NK-92 (cell line): ENCODE results near the gene MMP14.
"Not testable (repeated sequence)": the region's sequence is repeated elsewhere in the genome, so short reads cannot be mapped to it uniquely, and the experiment has no call there.

Source experiments
- DNase-seq: peaks from one replicate; lab custom pipeline; 2025; ENCODE audit not compliant: unreplicated experiment; lab: John Stamatoyannopoulos, UW

The MMP14 gene

DNA sequence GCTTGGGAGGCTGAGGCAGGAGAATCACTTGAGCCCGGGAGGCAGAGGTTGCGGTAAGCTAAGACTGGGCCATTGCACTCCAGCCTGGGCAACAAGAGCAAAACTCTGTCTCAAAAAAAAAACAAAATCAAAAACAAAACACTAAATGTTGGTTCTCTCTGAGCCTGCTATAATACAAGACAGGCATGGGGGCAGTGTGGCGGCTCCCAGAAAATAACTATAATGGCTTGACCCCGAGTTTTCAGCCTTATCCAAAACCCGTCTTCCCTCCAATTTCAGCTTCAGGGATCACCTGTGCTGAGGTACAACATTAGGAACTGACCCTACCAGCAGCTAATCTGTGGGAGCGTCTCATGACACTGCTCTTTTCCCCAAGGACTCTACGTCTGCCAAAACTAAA is 22.0 kb upstream of the MMP14 start:
- no peak for DNase-seq

DNA sequence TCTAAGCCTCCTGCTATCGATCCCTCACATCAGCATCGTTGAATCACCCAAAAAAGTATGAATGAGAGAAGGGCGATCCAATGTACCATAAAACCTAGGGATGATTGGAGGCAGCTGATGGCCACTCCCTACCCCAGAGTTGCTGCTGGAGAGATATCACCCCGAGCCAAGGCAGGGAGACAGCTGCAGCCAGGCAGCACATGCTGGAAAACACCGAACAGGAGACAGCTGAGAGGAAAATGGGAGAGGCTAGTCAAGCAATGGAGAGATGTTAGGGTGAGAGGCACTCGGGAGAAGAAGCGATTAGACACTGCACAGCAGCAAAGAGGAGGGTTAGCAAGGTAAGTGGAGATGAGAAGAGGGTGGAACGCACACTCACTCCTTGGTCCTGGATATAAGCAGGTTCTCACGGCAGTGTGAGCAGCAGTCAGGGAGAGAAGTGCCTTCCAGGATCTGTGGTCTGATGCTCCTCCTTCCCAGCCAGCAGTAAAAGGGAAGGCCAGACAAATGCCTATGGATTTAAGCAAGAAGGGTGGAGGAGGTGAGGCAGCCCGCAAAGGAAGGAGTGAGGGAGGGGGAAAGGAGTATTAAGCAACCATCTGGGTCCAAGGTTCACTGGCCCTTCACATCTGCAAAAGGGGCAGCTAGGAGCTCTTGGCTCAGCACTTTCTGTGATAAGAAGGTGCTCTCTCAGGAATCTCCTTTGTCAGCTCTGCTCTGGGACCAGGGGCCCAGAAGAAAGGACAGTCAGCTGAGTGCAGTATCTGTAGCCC is 21.3 kb upstream of the MMP14 start, which contains the start of gene SLC7A7:
SLC7A7 (minus strand) TSS at position 495 of the 773 bp plus-strand sequence. CDS start 2,037 bp downstream, outside the sequence.
- no peak for DNase-seq

DNA sequence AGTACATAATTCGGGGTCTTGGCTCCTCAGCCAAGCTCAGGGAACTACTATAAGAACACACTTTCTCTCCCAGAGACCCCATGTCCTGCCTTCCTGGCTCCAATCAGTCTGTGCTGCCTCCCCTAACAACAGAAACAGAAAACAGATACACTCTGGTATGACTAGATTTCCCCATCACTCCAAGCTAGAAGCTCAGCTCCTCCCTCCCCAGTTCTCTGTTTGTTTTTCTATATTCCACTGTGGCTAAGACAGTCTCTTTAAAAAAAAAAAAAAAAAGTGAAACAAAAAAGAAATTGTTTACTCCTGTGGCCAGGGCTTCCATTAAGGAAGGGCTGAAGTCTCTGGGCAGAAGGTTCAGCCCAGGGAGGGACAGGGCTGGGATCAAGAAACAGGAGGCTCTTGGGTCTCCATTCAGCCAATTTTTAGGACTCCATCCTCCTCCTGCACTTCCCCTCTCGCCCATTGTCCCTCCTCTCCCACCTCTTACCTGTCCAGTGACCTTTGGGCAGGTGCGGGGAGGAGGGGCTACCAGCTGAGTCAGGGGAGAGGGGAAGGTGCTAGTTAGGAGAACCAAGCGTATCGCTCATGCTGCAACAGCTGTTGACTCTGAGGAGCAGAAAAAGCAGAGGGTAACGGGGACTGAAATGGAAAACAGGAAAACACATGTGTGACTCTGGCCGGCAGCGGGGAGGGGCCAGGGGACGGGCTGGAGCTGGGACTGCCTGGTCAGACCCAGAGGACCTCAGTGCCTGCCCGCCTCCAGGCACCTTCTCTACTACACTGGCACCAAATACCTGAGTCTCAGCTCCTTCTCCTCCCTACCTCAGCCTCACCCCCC is 17.0 kb upstream of the MMP14 start:
- no peak for DNase-seq

DNA sequence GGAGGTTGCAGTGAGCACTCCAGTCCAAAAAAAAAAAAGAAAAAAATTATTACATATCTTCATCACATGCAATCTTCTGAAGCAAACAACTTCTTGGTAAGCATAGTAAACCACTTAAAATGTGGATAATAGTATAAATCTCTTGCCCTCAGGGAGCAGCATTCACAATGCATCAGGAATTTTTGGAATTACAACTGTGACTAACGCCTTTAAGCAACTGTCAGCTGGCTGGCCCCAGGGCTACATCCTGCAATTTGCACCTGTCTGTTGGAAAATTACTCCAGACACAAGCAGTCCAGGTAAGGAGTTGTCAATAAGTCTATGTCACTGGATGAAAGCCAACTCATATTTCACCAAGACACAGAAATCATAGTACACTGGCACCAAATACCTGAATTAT is 15.7 kb upstream of the MMP14 start:
- no peak for DNase-seq

DNA sequence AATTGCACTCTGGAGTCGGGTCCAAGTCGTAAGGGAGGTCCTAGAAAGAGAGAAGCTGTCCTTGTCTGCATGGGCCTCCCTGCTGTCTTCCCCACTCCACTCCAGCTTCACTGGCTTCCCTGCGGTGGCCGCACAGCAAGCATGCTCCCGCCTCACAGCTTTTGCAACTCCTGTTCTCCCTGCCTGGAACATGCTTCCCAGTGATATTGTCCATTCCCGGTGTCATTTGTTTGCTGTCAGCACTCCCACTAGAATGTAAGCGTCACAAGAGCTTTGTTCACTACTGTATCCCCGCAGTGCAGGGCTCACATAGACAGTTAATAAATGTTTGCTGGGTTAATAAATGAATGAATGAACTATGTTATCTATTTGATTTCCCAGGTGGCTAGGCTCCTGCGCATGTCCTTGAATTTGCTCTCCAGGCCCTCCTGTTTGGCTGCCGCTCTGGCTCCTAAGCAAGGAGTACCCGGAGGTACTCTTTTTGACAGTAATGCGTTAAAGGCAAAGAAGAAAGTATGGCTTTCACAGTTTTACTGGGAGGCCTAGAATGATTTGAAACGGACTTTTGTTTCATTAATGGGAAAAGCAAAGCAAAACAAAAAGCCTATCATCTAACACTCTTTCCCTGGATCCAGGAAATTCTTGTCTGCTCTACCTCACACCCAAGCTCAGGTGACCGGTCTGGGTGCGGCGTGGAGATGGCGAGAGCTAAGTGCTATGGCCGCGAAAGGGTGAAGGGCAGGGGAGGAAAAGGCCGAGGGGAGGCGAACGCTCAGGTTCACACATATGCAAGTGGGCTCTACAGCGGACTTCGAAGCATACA is 15.0 kb upstream of the MMP14 start:
- DNase-seq, result no peak

DNA sequence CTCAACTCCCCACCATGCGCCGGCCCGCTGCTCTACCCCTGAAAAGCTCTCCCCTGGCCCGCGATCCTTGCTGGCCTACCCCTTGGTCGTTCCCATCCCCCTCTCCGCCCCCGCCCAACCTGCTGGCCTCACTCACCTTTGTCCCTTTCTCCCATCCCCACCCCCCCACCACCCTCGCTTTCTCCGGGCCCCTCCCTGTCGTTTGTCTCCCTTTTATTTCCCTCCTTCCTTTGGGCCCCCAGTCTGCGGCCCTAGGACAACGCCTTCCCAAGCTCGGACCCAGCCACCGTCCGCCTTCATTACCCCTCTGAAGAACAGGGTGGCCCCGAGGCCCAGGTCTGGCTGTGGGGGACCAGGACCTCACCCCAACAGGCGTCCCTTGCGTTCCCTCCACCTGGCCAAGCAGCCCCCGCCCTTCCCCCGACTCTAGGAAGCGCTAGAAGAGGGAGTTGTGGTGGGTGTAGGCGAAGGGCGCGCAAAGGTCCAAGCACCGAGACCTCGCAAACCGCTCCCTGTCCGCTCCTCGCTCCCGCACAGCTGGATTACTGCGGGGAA is 14.3 kb upstream of the MMP14 start:
- no peak for DNase-seq

DNA sequence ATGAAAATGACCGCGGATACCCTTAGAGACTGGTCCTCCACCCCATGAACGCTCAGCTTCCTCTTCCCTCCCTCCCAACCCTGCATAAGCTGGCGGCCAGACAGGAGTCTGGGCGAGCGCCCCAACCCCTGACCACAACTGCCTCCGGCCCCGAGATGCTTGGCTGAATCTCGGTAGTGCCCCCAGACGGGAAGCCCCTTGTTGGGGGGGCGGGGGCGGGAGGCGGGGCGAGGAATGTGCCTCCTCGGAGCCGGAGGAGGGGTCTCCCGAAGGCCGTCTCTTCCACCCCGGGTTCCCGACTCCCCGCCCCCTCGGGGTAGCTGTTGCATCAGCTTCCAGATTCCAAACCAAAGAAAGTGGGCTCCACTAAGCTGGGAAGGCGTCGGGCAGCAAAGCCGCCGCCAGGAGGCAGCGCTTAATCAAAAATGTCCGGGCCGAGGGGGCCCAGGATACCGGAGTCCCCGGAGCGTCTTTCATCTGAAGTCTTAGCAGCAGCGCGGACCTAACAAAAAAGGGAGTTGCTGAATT is 13.8 kb upstream of the MMP14 start:
- no peak for DNase-seq

DNA sequence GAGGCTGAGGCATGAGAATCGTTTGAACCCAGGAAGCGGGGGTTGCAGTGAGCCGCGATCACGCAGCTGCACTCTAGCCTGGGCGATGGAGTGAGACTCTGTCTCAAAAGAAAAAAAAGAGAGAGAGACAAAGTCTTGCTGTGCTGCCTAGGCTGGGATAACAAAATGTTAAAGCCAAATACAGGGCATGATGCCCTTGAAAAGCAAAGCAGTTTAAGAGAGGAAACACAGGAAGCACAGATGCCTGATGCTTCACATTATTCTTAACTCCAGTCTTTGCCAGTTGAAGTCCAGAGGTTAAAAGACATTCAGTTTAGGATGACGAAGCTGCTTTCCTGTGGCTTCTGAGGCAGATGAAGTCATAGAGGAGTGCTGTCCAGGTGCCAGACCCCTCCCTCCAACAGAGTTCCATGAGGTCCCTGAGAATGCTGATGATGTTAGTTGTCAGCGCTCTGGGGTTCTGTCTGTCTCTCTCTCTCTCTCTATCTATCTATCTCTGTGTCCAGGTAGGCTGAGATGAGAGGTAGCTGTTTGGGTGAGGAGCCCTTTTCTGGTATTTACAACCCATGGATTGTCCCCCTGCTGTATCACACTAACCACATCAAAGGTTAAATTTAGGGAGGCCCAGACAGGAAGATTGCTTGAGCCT is 11.6 kb upstream of the MMP14 start:
- DNase-seq, result no peak

DNA sequence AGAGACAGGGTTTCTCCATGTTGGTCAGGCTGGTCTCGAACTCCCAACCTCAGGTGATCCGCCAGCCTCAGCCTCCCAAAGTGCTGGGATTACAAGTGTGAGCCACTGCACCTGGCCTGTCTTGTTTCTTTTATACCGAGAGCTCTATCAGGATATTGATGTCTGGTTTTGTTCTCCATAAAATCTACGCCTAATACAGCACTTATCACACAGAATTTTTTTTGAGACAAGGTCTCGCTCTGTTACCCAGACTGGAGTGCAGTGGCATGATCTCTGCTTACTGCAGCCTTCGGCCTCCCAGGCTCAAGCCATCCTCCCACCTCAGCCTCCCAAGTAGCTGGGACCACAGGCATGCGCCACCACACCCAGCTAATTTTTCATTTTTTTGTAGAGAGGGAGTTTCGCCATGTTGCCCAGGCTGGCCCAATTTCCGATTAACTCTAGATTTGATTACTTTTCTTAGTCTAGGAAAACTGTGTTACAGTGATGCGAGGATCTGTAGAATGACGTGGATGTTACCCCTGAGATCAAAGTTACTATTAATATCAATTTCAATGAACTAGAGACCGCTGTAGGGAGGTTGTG is 7.2 kb upstream of the MMP14 start:
- DNase-seq, result not testable (repeated sequence)

DNA sequence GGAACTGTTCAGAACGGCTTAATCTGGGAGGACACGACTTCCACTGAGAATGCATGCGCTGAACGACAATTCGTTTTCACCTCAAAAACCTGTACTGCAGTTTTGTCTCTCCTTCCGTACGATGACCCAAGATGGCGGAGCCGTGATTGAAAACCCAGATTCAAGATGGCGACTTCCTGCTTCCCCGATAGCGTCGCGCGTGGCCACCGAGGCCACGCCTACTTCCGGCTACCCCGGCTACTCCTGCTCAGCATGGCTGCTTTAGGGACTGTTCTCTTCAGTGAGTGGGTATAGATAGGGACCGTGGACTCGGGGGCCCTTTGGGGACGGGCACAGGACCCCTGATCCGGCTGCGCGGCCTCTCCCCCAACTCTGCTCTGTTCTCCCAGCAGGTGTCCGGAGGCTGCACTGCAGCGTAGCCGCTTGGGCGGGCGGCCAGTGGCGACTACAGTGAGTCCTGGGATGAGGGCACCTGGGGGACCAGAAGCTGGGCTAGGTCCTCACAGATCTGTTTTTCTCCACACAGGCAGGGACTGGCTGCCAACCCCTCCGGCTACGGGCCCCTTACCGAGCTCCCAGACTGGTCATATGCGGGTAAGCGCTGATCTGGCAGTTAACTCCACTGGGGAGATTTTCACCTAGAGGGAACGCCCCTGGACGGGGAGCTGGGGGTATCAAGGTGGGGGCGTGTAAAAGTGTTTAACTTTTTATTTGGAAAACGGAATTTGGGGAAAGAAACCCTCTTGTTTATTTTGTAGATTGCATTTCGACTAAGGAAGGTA is 6.5 kb upstream of the MMP14 start, which contains the start of gene MRPL52:
MRPL52 (plus strand) TSS at position 227 of the 782 bp plus-strand sequence; CDS start at position 253, 26 bp downstream.
- peak; percentile 28 for DNase-seq

DNA sequence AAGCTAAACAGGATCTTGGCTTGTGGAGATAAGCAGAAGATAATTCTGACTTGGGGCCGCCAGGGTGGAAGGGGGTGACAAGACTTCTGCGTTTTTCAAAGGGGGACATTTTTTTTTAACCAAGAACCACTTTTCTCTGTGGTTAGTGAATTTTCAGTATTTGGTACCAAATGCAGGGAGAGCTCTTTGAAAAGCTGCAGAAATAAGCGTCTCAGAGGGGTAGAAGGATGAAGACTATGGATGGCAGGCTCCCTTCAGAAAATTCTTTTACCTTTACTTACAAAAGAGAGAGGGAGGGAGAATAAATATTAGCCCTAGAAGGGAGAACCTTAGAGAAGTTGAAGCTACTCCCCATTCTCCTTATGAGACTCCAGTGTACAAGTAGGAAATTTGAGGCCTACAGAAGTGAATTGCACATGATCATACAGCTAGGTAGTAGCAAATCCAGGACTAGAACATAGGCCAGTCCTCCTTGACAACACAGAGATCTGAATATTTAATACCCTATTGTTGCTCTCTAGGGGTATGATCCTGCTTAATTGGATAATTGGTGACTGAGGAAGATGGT is 5.9 kb upstream of the MMP14 start:
- no peak for DNase-seq

DNA sequence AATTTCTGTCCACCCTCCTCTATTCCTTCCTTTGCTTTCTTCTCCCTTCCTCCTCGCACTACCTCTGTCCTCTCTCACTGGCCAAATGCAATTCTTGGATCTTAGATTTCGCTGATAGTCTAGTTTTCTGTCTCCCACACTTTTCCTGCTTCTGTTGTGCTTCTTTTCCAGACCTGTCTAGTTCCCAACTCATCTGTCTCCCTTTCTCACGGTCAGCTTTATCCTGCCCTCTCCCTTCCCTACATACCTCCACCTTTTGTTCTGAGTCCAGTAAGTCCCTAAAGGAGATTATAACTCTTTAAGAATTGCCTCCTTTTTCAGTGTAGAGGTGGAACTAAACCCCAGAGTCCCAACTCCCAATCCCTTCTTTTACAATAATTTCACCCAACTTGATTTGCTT is 880 bp upstream of the MMP14 start:
- DNase-seq, result no peak

DNA sequence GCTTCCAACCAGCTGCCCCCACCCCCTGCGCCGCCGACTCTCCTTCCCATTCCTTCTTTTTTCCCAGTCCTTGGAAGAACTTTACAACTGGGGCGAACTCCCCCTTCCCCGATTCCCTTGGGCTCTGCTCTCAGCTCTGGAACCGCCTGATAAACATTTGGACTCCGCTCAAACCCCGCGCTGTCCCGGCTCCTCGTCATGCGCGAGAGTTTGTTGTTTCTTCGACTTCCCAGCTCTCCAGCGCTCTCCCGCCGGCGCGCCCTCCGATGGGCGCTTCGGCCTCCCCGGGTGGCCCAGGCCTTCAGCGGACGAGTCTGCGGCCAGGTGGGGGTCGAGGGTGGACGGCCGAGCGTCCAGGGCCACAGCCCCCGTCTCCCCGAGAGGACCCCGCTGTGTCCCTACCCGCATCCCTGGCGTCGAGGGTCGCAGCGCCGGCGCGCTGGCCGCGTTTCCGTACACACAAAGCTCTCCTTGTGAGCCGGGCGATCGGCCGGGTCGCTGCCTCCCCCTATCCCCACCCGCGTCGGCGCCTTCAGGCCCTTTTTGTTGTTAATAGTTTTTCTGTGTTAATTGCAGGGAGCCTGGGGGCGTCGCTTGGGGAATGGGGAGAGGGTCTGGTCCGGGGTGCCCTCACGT is 847 bp downstream of the MMP14 start:
- no peak for DNase-seq

DNA sequence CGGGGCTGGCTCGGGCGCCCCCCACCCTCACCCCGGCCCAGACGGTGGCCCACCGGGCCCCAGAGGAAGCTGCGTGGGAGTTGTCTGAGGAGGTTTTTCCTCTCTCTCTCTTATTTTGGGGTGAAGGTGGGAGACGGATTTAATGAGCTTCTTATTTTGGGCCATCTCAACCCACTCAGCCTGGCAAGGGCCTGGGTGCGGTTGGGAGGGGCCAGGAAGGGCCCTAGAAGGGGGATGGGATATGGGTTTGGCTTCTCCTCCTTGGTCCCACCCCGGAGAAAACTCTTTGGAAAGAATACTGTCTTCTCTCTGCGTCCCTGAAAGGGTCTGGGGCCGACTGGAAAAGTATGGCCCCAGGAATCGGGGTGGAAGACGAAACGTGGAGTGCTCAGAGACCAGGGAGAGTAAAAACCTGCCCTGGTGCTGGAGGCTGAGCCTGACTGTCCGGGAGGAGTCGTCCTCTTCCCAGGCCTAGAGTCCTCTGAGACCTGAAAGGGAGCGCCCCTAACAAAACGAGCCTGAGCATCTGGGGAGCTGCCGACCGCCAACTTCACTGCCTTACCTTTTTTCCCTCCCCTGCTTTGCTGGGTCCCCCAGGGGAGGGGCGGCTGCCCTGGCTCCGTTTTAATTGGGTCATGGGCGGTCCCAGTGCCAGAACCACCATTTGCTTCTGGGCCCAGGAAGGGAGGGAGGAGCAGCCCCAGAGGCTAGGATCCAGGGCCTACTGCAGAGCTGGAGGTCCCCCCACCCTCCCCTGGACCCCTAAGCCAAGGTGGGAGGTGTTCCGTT is 1.6 kb downstream of the MMP14 start:
- DNase-seq, result no peak

DNA sequence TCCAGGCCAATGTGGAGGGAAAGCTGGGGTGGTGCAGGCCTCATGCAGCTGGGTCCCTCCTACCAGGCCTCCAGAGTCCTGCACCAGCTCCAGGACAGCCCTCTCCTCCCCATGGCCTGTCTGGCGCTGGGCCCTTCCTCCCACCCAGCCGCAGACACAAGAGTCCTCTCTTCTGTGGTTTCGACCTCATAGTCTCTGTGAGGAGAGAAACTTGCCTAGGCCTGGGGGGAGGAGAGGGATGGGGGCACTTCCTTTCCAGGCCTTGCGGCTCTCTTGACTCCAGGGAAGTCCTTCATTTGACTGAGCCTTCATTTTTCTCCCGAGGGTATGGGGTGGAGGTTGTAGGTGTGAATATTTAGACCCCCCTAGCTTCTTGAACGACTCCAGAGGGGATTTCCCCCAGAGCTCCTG is 2.3 kb downstream of the MMP14 start:
- no peak for DNase-seq

DNA sequence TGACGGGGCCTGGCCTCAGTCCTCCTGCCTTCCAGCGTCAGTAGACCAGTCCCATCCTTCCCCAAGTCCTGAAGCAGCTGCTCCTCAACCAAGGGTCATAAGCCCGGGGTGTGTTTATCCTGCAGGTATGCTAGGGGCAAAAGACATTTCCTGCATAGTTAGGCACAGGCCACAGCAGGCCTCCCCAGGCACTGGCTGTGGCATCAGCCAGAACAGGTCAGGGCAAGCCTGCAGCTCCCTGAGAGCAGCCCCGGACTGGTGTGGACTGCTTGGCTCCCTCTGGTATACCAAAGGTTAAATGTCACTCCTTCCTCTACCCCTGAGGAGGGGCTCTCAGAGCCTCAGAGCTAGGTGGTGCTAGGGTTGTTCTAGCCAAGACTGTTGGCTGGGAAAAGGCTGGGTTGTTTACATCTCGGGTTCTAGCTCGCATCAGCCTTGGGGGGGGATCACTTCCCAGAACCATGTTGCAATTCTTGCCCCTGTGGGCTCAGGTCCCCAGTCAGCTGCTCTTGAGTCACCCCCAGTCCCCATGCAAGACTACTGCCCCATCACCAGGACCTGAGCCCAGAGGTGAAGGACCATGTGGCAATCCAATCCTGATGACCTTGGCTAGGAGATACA is 2.9 kb downstream of the MMP14 start:
- DNase-seq, result no peak

DNA sequence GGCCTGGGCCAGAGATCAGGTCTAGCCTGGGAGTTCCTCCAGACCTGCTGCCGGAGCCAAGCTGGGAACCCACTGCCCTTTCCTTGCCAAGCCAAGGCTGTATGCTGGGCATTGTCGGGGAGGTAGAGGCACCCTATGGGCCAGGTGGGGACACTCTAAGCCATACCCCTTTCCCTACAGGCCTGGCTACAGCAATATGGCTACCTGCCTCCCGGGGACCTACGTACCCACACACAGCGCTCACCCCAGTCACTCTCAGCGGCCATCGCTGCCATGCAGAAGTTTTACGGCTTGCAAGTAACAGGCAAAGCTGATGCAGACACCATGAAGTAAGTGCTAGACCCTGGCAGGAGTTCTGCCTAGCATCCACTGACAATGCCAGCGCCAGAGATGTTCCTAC is 4.9 kb downstream of the MMP14 start:
- no peak for DNase-seq
